Left renal pelvis (tissue), 4 donors: ENCODE measurements around the gene DHRS1. TPM values are rescaled to one million over a fixed set of nuclear protein-coding genes. Genes with fewer than 3 reads are reported as not detected.

Source experiments
- DNase-seq, 4 donors: peaks; one replicate each; pipeline ENCODE4 v3.0.0-alpha.2; 2013; ENCODE audit warnings: low read depth in 4 of 4, low spot score in 3 of 4
- polyA plus RNA-seq, 4 donors: library from polyadenylated mRNA; unstranded; fragments of 120-200 nt; gene quantifications; one replicate each; pipeline ENCODE4 v1.2.1, GENCODE V29; 2013; ENCODE audit not compliant: insufficient read length in 4 of 4

DHRS1 gene
- polyA plus RNA-seq, 4 donors = 27.8 to 54.8 (median 43.2) TPM

GRCh38 chr14:24268225-24268624 lies 31.4 kb downstream of the DHRS1 start:
- no peak for DNase-seq

- DNase-seq = no peak
These were observed 32.1 kb downstream of the DHRS1 start for GRCh38 chr14:24267516-24267915.

GRCh38 chr14:24266344-24267244 lies 33.0 kb downstream of the DHRS1 start:
- no peak for DNase-seq

GRCh38 chr14:24264298-24264697 lies 35.3 kb downstream of the DHRS1 start:
- no peak for DNase-seq

- DNase-seq = no peak
These were observed 35.7 kb downstream of the DHRS1 start for GRCh38 chr14:24263848-24264247.

- DNase-seq = no peak
These were observed 36.5 kb downstream of the DHRS1 start, which contains the start of gene TGM1 for GRCh38 chr14:24262821-24263733. TSS of gene TGM1 (minus strand) at chr14:24263177. CDS start at chr14:24262352, 825 bp downstream.

- no peak for DNase-seq
These were observed 37.6 kb downstream of the DHRS1 start for GRCh38 chr14:24261969-24262327.

GRCh38 chr14:24261256-24261968 lies 38.2 kb downstream of the DHRS1 start:
- DNase-seq = no peak

- DNase-seq = no peak
These were observed 38.8 kb downstream of the DHRS1 start for GRCh38 chr14:24260780-24261157.

- no peak for DNase-seq
These were observed 39.4 kb downstream of the DHRS1 start for GRCh38 chr14:24260026-24260779.

GRCh38 chr14:24259282-24260025 lies 40.1 kb downstream of the DHRS1 start:
- no peak for DNase-seq

GRCh38 chr14:24258548-24259265 lies 40.9 kb downstream of the DHRS1 start:
- no peak for DNase-seq

- DNase-seq = no peak
These were observed 41.5 kb downstream of the DHRS1 start for GRCh38 chr14:24258119-24258518.

GRCh38 chr14:24256960-24257359 lies 42.6 kb downstream of the DHRS1 start:
- DNase-seq = no peak

- DNase-seq = no peak
These were observed 43.5 kb downstream of the DHRS1 start for GRCh38 chr14:24255931-24256711.

GRCh38 chr14:24255438-24255837 lies 44.1 kb downstream of the DHRS1 start:
- no peak for DNase-seq

- DNase-seq = no peak
These were observed 44.8 kb downstream of the DHRS1 start for GRCh38 chr14:24254630-24255392.
